ENCODE measurements around the gene NOXO1.

GRCh38 chr16:1990101-1990350 is 8.8 kb upstream of the NOXO1 start:
- TF ChIP-seq FOS (IDR thresholded peaks at IDR 0.05; ENCODE audit: borderline replicate concordance, insufficient read depth, low read length) = no peak
- TF ChIP-seq, protein P1, sequence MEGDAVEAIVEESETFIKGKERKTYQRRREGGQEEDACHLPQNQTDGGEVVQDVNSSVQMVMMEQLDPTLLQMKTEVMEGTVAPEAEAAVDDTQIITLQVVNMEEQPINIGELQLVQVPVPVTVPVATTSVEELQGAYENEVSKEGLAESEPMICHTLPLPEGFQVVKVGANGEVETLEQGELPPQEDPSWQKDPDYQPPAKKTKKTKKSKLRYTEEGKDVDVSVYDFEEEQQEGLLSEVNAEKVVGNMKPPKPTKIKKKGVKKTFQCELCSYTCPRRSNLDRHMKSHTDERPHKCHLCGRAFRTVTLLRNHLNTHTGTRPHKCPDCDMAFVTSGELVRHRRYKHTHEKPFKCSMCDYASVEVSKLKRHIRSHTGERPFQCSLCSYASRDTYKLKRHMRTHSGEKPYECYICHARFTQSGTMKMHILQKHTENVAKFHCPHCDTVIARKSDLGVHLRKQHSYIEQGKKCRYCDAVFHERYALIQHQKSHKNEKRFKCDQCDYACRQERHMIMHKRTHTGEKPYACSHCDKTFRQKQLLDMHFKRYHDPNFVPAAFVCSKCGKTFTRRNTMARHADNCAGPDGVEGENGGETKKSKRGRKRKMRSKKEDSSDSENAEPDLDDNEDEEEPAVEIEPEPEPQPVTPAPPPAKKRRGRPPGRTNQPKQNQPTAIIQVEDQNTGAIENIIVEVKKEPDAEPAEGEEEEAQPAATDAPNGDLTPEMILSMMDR (IDR thresholded peaks at IDR 0.05; ENCODE audit: extremely low read depth in 1 of 2, insufficient read depth in 1 of 2, low read depth in 1 of 2, low read length in 2 of 2) = no peak
- no peak for TF ChIP-seq POLR2A (IDR thresholded peaks at IDR 0.05; ENCODE audit: low read depth, low read length)
- no peak for TF ChIP-seq MYC (IDR thresholded peaks at IDR 0.05; ENCODE audit: low read depth, low read length)
- TF ChIP-seq POLR2AphosphoS5 (IDR thresholded peaks at IDR 0.05; ENCODE audit: insufficient read depth, low read depth, low read length) = no peak
- TF ChIP-seq EZH2 (IDR thresholded peaks at IDR 0.05; ENCODE audit: borderline replicate concordance, low read depth, low read length, severe bottlenecking) = no peak
- TF ChIP-seq, protein P2, sequence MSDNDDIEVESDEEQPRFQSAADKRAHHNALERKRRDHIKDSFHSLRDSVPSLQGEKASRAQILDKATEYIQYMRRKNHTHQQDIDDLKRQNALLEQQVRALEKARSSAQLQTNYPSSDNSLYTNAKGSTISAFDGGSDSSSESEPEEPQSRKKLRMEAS (IDR thresholded peaks at IDR 0.05; ENCODE audit: insufficient read depth, insufficient read length) = no peak

Data from endothelial cell of umbilical vein (primary cell).